Colonic mucosa (tissue), 4 donors: Measurements from ENCODE around the gene RYR2. TPM values are rescaled to one million over a fixed set of nuclear protein-coding genes. Genes with fewer than 3 reads are reported as not detected.

Source experiments
- DNase-seq: peaks from one replicate; pipeline ENCODE4 v3.0.0-alpha.2; 2020
- H3K27ac ChIP-seq: fragments of 200-600 bp; one replicate; pipeline ENCODE4 v1.8.0; 2021
- H3K27me3 ChIP-seq: fragments of 200-600 bp; one replicate; pipeline ENCODE4 v1.8.0; 2021
- H3K36me3 ChIP-seq: fragments of 200-600 bp; one replicate; pipeline ENCODE4 v1.8.0; 2021
- H3K4me1 ChIP-seq: fragments of 200-600 bp; one replicate; pipeline ENCODE4 v1.8.0; 2021; ENCODE audit warnings: mild to moderate bottlenecking
- H3K4me3 ChIP-seq: fragments of 200-600 bp; one replicate; pipeline ENCODE4 v1.8.0; 2021
- H3K9ac ChIP-seq, 2 donors: one replicate each; pipeline ENCODE4 v1.7.0; 2013; ENCODE audit warnings: control low read depth in 2 of 2, low read depth in 2 of 2, low read length in 2 of 2
- H3K9me3 ChIP-seq: fragments of 200-600 bp; one replicate; pipeline ENCODE4 v1.8.0; 2021
- intact Hi-C: fragments of 100-400 bp; cut with DNase I; formaldehyde crosslinking; loops from one replicate; pipeline ENCODE4 v1.14.1; 2022
- total RNA-seq, 2 donors: library from RNA; stranded (reverse); fragmentation: NEBNext Ultra II Directional in 1 of 2; extraction: Animal tissue kit (Norgen Biotek cat#: 25700) in 1 of 2; gene quantifications; one replicate each; pipeline ENCODE4 v1.2.1, GENCODE V29; 2021
- TF ChIP-seq, protein P1 (sequence below): fragments of 200-600 bp; IDR thresholded peaks from one replicate; pipeline ENCODE4 v1.8.0; 2022; ENCODE audit warnings: antibody characterized with exemption, mild to moderate bottlenecking
- donor health status: healthy.
- donor health status: DM: no; HTN: no; CAD: no.
- donor health status: DM: no; HTN: no; CAD: no.

RYR2 gene
- total RNA-seq, 2 donors from 2014 or later = 0.15 to 0.56 TPM

- Histone ChIP-seq H3K4me1 (no peaks in the 10 kb centered on the region), H3K27ac (no peak overlapping the region), H3K4me3 (no peak overlapping the region), H3K27me3 (no peaks in the 10 kb centered on the region), H3K9ac (no peak overlapping the region), H3K9me3 (no peaks in the 10 kb centered on the region), H3K36me3 (no peaks in the 10 kb centered on the region)
- intact Hi-C loops = no loop called here
- DNase-seq = no peak
- TF ChIP-seq, protein P1, sequence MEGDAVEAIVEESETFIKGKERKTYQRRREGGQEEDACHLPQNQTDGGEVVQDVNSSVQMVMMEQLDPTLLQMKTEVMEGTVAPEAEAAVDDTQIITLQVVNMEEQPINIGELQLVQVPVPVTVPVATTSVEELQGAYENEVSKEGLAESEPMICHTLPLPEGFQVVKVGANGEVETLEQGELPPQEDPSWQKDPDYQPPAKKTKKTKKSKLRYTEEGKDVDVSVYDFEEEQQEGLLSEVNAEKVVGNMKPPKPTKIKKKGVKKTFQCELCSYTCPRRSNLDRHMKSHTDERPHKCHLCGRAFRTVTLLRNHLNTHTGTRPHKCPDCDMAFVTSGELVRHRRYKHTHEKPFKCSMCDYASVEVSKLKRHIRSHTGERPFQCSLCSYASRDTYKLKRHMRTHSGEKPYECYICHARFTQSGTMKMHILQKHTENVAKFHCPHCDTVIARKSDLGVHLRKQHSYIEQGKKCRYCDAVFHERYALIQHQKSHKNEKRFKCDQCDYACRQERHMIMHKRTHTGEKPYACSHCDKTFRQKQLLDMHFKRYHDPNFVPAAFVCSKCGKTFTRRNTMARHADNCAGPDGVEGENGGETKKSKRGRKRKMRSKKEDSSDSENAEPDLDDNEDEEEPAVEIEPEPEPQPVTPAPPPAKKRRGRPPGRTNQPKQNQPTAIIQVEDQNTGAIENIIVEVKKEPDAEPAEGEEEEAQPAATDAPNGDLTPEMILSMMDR = no peak
These were observed 186.4 kb downstream of the RYR2 start for GRCh38 chr1:237228421-237228820.

DNA sequence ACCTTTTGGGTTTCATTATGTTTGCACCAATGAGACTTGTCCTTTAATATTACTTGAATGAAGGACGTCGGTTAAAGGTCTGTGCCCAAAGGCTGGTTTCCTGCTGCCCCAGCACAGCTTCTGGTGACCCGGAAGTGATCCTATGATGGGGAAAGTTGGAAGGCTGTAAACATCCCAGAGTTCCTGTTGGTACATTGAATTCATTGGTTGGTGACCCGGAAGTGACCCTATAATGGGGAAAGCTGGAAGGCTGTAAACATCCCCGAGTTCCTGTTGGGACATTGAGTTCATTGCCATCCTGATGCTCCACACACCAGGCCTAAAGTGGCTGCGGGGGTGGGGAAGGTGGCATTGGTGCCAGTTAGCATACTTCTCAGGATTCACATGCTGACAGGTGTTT, 187.3 kb downstream of the RYR2 start:
- H3K4me3 ChIP-seq = no peak overlapping the region
- H3K27me3 ChIP-seq = no peaks in the 10 kb centered on the region
- H3K36me3 ChIP-seq = no peaks in the 10 kb centered on the region
- H3K9me3 ChIP-seq = no peaks in the 10 kb centered on the region
- no peak for DNase-seq
- intact Hi-C loops = no loop called here
- no peak overlapping the region for H3K27ac ChIP-seq
- H3K9ac ChIP-seq = no peak overlapping the region
- TF ChIP-seq, protein P1 = no peak
- H3K4me1 ChIP-seq = no peaks in the 10 kb centered on the region

GRCh38 chr1:237232501-237232900, 190.5 kb downstream of the RYR2 start:
- H3K36me3 ChIP-seq = no peaks in the 10 kb centered on the region
- H3K9ac ChIP-seq = no peak overlapping the region
- H3K4me3 ChIP-seq = no peak overlapping the region
- intact Hi-C loops = no loop called here
- H3K9me3 ChIP-seq = no peaks in the 10 kb centered on the region
- TF ChIP-seq, protein P1 = no peak
- no peaks in the 10 kb centered on the region for H3K27me3 ChIP-seq
- DNase-seq = no peak
- H3K4me1 ChIP-seq = no peaks in the 10 kb centered on the region
- no peak overlapping the region for H3K27ac ChIP-seq

DNA sequence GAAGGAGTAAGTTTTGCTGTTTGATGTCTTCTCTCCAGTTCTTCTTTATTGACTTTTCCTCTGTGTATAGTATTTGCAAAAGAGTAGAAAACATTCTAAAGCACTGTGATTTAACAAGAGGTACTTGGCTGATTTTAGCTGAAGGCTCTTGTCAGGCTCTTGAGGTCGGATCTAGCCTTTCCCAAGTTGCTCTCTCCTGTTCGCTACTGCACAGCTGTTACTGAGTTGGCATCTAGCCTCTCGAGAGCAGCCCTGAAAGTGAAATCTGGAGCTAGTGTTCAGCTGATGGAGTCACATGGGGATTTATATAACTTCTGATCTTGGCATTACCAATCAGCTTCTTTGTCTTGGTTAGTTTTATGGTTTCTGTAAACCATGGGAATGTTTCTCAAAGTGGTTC, 193.1 kb downstream of the RYR2 start:
- Histone ChIP-seq H3K9me3 (no peaks in the 10 kb centered on the region), H3K9ac (no peak overlapping the region), H3K4me3 (no peak overlapping the region), H3K4me1 (no peaks in the 10 kb centered on the region), H3K36me3 (no peaks in the 10 kb centered on the region), H3K27ac (no peak overlapping the region), H3K27me3 (no peaks in the 10 kb centered on the region)
- TF ChIP-seq, protein P1 = no peak
- intact Hi-C loops = no loop called here
- no peak for DNase-seq

DNA sequence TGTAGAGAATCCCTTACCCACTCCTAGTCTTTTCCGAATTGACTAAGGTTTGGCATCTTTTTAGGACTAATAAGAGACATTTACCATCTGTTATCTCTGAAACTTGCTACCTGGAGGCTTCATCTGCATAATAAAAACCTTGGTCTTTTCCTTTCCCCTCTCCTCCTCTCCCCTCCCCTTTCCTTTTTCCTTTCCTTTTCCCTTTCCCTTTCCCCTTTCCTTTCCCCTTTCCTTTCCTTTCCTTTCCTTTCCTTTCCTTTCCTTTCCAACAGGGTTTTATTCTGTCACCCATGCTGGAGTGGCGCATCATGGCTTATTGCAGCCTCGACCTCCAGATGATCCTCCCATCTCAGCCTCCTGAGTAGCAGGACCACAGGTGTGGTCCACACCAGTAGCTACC, 195.7 kb downstream of the RYR2 start:
- no peak overlapping the region for H3K27ac ChIP-seq
- no peaks in the 10 kb centered on the region for H3K36me3 ChIP-seq
- H3K4me3 ChIP-seq = no peak overlapping the region
- H3K9me3 ChIP-seq = no peaks in the 10 kb centered on the region
- no peaks in the 10 kb centered on the region for H3K4me1 ChIP-seq
- TF ChIP-seq, protein P1 = no peak
- no peaks in the 10 kb centered on the region for H3K27me3 ChIP-seq
- intact Hi-C loops = no loop called here
- DNase-seq = no peak
- H3K9ac ChIP-seq = no peak overlapping the region

DNA sequence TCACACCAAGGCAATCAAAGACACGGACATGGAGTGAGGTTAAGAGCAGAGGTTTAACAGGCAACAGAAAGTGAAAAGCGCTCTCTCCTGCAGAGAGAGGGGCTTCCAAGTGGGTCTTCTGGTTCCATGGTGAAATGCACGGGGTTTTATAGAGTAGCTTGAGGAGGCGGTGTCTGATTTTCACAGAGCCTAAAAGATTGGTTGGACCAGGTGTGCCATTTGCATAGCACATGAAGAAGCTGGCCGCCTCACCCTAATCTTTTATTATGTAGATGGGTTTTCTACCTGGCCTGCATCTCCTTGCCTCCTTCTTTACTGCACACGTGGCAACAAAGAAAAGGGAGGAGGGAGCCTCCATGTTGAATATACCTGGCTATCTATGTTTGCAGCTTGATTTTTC, 197.3 kb downstream of the RYR2 start:
- intact Hi-C loops = no loop called here
- Histone ChIP-seq H3K9ac (no peak overlapping the region), H3K36me3 (no peaks in the 10 kb centered on the region), H3K9me3 (no peaks in the 10 kb centered on the region), H3K27ac (no peak overlapping the region), H3K4me3 (no peak overlapping the region), H3K27me3 (no peaks in the 10 kb centered on the region), H3K4me1 (no peaks in the 10 kb centered on the region)
- TF ChIP-seq, protein P1 = no peak
- no peak for DNase-seq
